RWPE2 (cell line): ENCODE measurements around the gene SNTA1.
A peak's percentile ranks its signal among the peaks of the same experiment; 100 is the strongest.
"Not testable (repeated sequence)": the region's sequence is repeated elsewhere in the genome, so short reads cannot be mapped to it uniquely, and the experiment has no call there.

Experiments used
- ATAC-seq: fragments of 200-7000 bp; cut with Tn5 transposase; 3 replicates; pipeline ENCODE4 v1.9.1; 2021; ENCODE audit warnings: low read depth
- DNase-seq: peaks from one replicate; pipeline ENCODE4 v3.0.0-alpha.2; 2020; ENCODE audit warnings: low spot score
- H3K27ac ChIP-seq: fragments of 450-650 bp; 2 replicates; pipeline ENCODE4 v1.5.1; 2017; ENCODE audit warnings: mild to moderate bottlenecking; ENCODE audit not compliant: poor library complexity, severe bottlenecking
- H3K27me3 ChIP-seq: fragments of 250-450 bp; sonication (Bioruptor Pico); 2 replicates; pipeline ENCODE4 v1.5.1; 2021; ENCODE audit warnings: mild to moderate bottlenecking, moderate library complexity; ENCODE audit not compliant: insufficient read depth, poor library complexity, severe bottlenecking
- H3K36me3 ChIP-seq: fragments of 250-450 bp; sonication (Bioruptor Pico); 2 replicates; pipeline ENCODE4 v1.5.1; 2020; ENCODE audit warnings: low read depth, mild to moderate bottlenecking, moderate library complexity
- H3K4me1 ChIP-seq: fragments of 250-450 bp; sonication (Bioruptor Pico); 2 replicates; pipeline ENCODE4 v1.5.1; 2021; ENCODE audit warnings: mild to moderate bottlenecking, moderate library complexity; ENCODE audit not compliant: insufficient read depth, poor library complexity, severe bottlenecking
- H3K4me3 ChIP-seq: fragments of 250-450 bp; sonication (Bioruptor Pico); 2 replicates; pipeline ENCODE4 v1.5.1; 2021; ENCODE audit warnings: mild to moderate bottlenecking, moderate library complexity; ENCODE audit not compliant: severe bottlenecking
- H3K9me3 ChIP-seq: fragments of 250-450 bp; sonication (Bioruptor Pico); 2 replicates; pipeline ENCODE4 v1.5.1; 2021; ENCODE audit warnings: mild to moderate bottlenecking, moderate library complexity; ENCODE audit not compliant: severe bottlenecking
- CTCF ChIP-seq: fragments of 450-650 bp; IDR thresholded peaks from one replicate; pipeline ENCODE4 v1.5.1; 2017; ENCODE audit warnings: mild to moderate bottlenecking, moderate library complexity; ENCODE audit not compliant: poor library complexity, severe bottlenecking

SNTA1 gene

GRCh38 chr20:33442136-33443005, 1.2 kb downstream of the SNTA1 start:
- no peaks in the 10 kb centered on the region for H3K36me3 ChIP-seq
- peak overlapping the region; percentile 93 for H3K4me3 ChIP-seq
- no peak overlapping the region for H3K27ac ChIP-seq
- H3K9me3 ChIP-seq, result no peaks in the 10 kb centered on the region
- TF ChIP-seq CTCF, result no peak
- ATAC-seq, result no peak
- DNase-seq, result no peak
- no peaks in the 10 kb centered on the region for H3K4me1 ChIP-seq
- H3K27me3 ChIP-seq, result no peaks in the 10 kb centered on the region

- Histone ChIP-seq H3K4me1 (no peaks in the 10 kb centered on the region), H3K9me3 (no peaks in the 10 kb centered on the region), H3K36me3 (no peaks in the 10 kb centered on the region), H3K27ac (no peak overlapping the region), H3K27me3 (no peaks in the 10 kb centered on the region), H3K4me3 (no peak overlapping the region)
- TF ChIP-seq CTCF, result no peak
- DNase-seq, result no peak
- no peak for ATAC-seq
Observed at GRCh38 chr20:33441142-33441955, 2.2 kb downstream of the SNTA1 start.

- H3K9me3 ChIP-seq, ATAC-seq, H3K27ac ChIP-seq, H3K27me3 ChIP-seq, H3K4me3 ChIP-seq, H3K36me3 ChIP-seq, DNase-seq, H3K4me1 ChIP-seq: not testable (repeated sequence)
Observed at GRCh38 chr20:33440562-33440961, 3.0 kb downstream of the SNTA1 start.

GRCh38 chr20:33438481-33438880, 5.1 kb downstream of the SNTA1 start:
- no peaks in the 10 kb centered on the region for H3K4me1 ChIP-seq
- no peak for DNase-seq
- no peak for ATAC-seq
- no peak overlapping the region for H3K4me3 ChIP-seq
- no peaks in the 10 kb centered on the region for H3K36me3 ChIP-seq
- H3K27me3 ChIP-seq, result no peaks in the 10 kb centered on the region
- no peak for TF ChIP-seq CTCF
- no peak overlapping the region for H3K27ac ChIP-seq
- no peaks in the 10 kb centered on the region for H3K9me3 ChIP-seq

- Histone ChIP-seq H3K4me3 (no peak overlapping the region), H3K9me3 (no peaks in the 10 kb centered on the region), H3K4me1 (no peaks in the 10 kb centered on the region), H3K27ac (no peak overlapping the region), H3K27me3 (no peaks in the 10 kb centered on the region), H3K36me3 (no peaks in the 10 kb centered on the region)
- no peak for TF ChIP-seq CTCF
- ATAC-seq, result no peak
- DNase-seq, result no peak
Observed at GRCh38 chr20:33437141-33437911, 6.2 kb downstream of the SNTA1 start.
